Measurements from ENCODE around the gene WWOX.

WWOX gene

DNA sequence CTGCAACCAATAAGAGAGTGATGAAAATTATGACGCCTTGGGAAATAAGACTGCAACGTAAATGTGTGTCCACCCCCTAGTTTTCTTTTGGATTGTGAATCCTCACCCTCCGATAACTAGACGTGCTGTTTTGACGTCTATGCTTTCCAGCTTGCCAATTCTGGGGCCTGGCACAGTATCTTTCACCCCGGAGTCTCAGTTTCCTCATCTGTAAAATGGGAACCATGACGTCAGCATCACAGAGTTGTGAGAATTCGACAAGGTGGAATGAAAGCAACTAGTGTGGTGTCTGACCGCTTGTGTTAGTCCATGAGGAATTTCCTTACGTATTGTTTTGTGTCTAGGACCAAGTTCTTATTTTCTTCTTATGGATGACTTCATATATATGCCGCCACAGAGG, 37.7 kb downstream of the WWOX start:
- TF ChIP-seq POLR2A (IDR thresholded peaks at IDR 0.05; ENCODE audit: extremely low read depth, insufficient read length) = no peak
- TF ChIP-seq, protein P1, sequence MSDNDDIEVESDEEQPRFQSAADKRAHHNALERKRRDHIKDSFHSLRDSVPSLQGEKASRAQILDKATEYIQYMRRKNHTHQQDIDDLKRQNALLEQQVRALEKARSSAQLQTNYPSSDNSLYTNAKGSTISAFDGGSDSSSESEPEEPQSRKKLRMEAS (IDR thresholded peaks at IDR 0.05; ENCODE audit: low read depth, low read length) = no peak
- H3K4me3 ChIP-seq (ENCODE audit: low read depth, low read length) = no peak overlapping the region
- no peak for DNase-seq (ENCODE audit: low read depth)

DNA sequence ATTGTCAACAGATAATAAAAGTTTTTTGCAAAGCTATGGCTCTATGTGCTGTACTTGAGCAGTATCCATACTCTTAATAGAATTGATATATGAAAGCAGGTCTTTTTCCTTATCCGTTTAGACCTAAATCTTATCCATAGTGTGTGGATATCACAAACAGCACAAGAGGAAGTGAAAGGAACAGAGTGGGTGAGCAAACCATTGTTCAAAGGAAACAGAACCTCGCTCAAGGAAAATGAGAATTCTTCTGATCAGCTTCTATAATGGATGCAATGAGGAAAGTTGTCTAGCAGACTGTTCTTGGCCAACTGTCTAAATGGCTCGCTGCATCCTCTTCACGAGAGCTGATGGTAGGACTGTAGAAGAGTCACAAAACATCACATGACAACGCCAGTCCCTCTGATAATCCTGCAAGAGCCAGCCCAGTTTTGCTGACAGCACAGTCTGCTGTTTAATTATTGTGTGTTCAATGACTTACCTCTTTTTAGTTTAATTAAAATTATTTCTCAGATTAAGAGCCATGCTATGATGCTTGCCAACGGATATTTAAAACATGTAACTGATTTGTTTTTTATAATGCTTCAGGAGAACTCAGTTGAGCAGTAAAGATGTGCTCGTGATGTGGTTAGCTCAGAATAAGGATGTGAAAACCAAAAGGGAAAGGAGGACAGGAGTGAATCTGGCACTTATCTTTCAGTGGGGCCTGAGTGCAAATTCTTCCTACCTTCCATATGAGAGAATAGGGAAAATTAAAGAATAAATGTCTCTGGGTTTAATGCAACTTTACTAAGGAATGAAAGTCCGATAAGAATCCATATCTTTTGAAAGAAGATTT, 38.5 kb downstream of the WWOX start:
- H3K4me3 ChIP-seq (ENCODE audit: low read depth, low read length) = no peak overlapping the region
- TF ChIP-seq, protein P1 (IDR thresholded peaks at IDR 0.05; ENCODE audit: low read depth, low read length) = no peak
- no peak for TF ChIP-seq MYC (IDR thresholded peaks at IDR 0.05; ENCODE audit: low read depth, low read length)
- DNase-seq (ENCODE audit: low read depth) = no peak

DNA sequence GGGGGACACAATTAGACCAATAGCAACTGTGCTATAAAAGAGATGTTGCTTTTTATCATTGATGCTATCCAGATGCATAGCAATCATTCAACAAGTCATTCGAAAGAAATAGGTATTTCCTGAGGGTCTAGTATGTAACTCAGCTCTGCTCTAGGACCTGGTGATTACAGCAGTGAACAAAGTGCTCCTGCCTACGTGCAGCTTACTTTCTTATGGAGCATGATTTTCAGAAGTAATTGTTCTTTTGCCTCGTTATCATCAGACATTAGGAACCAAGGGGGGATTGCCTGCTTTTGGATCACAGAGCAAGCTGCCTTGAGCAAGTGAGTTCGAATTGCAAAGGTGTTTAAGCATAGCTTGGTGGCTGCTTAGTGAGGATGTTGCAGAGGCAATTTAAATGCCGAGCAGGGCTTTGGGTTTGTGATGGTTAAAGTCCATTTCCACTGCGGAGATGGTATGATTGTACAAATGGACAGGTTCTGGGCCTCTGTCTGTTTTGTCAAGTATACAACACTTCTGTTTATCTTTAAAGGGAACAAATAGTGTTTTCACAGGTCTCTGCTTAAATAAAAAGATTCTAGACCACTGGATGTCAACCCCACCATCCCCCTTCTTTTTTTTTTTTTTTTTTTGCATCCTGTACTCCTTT, 41.5 kb downstream of the WWOX start:
- TF ChIP-seq, protein P2, sequence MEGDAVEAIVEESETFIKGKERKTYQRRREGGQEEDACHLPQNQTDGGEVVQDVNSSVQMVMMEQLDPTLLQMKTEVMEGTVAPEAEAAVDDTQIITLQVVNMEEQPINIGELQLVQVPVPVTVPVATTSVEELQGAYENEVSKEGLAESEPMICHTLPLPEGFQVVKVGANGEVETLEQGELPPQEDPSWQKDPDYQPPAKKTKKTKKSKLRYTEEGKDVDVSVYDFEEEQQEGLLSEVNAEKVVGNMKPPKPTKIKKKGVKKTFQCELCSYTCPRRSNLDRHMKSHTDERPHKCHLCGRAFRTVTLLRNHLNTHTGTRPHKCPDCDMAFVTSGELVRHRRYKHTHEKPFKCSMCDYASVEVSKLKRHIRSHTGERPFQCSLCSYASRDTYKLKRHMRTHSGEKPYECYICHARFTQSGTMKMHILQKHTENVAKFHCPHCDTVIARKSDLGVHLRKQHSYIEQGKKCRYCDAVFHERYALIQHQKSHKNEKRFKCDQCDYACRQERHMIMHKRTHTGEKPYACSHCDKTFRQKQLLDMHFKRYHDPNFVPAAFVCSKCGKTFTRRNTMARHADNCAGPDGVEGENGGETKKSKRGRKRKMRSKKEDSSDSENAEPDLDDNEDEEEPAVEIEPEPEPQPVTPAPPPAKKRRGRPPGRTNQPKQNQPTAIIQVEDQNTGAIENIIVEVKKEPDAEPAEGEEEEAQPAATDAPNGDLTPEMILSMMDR (IDR thresholded peaks at IDR 0.05; ENCODE audit: low read depth, low read length) = no peak
- TF ChIP-seq POLR2A (IDR thresholded peaks at IDR 0.05; ENCODE audit: extremely low read depth, insufficient read length) (no peak), MYC (IDR thresholded peaks at IDR 0.05; ENCODE audit: low read depth, low read length) (no peak)
- TF ChIP-seq, protein P1 (IDR thresholded peaks at IDR 0.05; ENCODE audit: low read depth, low read length) = no peak
- DNase-seq (ENCODE audit: low read depth) = no peak
- no peak overlapping the region for H3K4me3 ChIP-seq (ENCODE audit: low read depth, low read length)

DNA sequence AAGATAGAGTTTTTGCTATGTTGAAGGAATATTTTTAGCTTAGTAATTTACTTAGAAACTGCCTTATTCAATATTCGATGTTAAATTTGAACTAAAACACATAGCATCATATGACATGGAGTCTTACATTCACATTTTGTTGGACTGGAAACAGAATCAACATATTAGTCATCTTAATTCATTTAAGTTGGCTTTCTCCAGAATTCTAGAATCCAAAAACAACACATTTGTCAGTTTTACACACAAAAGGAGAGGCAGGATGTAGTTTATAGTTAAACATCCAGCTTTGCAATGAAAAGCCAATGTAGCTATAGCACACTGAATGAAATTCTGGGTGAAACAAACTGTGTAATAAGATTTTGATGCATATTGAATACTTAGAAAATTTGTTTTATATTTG, 43.3 kb downstream of the WWOX start:
- no peak for DNase-seq (ENCODE audit: low read depth)
- TF ChIP-seq, protein P1 (IDR thresholded peaks at IDR 0.05; ENCODE audit: low read depth, low read length) = no peak
- TF ChIP-seq MYC (IDR thresholded peaks at IDR 0.05; ENCODE audit: low read depth, low read length) = no peak
- TF ChIP-seq, protein P2 (IDR thresholded peaks at IDR 0.05; ENCODE audit: low read depth, low read length) = no peak
- TF ChIP-seq POLR2A (IDR thresholded peaks at IDR 0.05; ENCODE audit: extremely low read depth, insufficient read length) = no peak
- no peak overlapping the region for H3K4me3 ChIP-seq (ENCODE audit: low read depth, low read length)

DNA sequence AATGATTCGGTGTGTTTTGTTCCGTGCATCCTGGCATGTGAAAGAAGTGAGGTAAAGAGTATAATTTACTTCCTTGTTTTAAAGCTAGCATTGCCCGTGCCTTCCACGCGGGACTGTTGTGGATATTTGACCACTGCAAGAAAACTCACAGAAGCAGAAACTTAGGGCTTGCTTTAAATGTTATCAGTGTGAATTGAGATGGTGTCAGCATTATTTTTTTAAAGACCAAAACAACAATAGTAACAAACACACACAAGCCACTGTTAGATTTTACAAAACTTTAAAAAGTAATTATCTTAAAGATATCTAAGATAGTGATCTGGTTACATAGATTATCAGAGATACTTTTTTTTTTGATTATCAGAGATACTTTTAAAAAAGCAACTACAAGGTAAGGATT, 47.4 kb downstream of the WWOX start:
- TF ChIP-seq, protein P2 (IDR thresholded peaks at IDR 0.05; ENCODE audit: low read depth, low read length) = no peak
- no peak for DNase-seq (ENCODE audit: low read depth)
- H3K4me3 ChIP-seq (ENCODE audit: low read depth, low read length) = no peak overlapping the region

DNA sequence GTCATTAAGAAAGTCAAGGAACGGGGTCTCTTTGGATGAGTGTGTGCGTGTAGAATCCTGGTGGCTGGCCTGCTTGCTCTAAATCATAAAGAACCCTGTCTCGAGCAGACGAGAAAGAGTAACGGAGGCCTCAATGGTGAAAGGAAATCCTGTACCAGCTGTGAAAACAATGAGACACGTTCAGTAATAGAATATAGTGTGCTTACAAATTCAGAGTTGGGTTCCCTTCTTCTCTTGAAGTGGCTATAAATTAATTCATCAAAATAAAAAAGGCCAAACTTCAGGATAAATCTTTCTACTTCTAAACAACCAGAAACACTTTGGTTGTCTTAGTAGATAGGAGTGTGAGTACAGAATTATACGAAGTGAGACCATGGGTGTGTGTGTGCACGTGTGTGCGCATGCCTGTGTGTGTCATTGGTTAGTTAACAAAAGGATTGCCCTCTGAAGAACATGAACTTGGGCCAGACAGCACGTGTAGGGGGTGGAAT, 48.5 kb downstream of the WWOX start:
- TF ChIP-seq, protein P1 (IDR thresholded peaks at IDR 0.05; ENCODE audit: low read depth, low read length) = no peak
- no peak for TF ChIP-seq MYC (IDR thresholded peaks at IDR 0.05; ENCODE audit: low read depth, low read length)
- TF ChIP-seq, protein P2 (IDR thresholded peaks at IDR 0.05; ENCODE audit: low read depth, low read length) = no peak
- TF ChIP-seq POLR2A (IDR thresholded peaks at IDR 0.05; ENCODE audit: extremely low read depth, insufficient read length) = no peak
- H3K4me3 ChIP-seq (ENCODE audit: low read depth, low read length) = no peak overlapping the region
- no peak for DNase-seq (ENCODE audit: low read depth)

Data from NB4 (cell line).